Right atrium auricular region (tissue), 2 donors: Measurements from ENCODE around the gene POLD2. TPM values are rescaled to one million over a fixed set of nuclear protein-coding genes. Genes with fewer than 3 reads are reported as not detected.

ENCODE experiments used
- DNase-seq: peaks from one replicate; pipeline ENCODE4 v3.0.0-alpha.2; 2019; ENCODE audit warnings: low spot score
- H3K27ac ChIP-seq, 2 donors: fragments of 200-600 bp; sonication (generic); 1 replicate in 1 of 2; 2 replicates in 1 of 2; pipeline ENCODE4 v1.5.1; 2016 to 2019
- H3K27me3 ChIP-seq, 2 donors: fragments of 200-600 bp; sonication (generic); one replicate each; pipeline versions ENCODE4 v1.5.1 to v1.6.0; 2017 to 2019
- H3K36me3 ChIP-seq: fragments of 200-600 bp; sonication (generic); one replicate; pipeline ENCODE4 v1.5.1; 2016
- H3K4me1 ChIP-seq, 2 donors: fragments of 200-600 bp; sonication (generic); one replicate each; pipeline versions ENCODE4 v1.5.1 to v1.6.0; 2017 to 2019
- H3K4me3 ChIP-seq, 2 donors: fragments of 200-600 bp; sonication (generic); 1 replicate in 1 of 2; 2 replicates in 1 of 2; pipeline ENCODE4 v1.5.1; 2017 to 2019; ENCODE audit warnings: mild to moderate bottlenecking in 1 of 2, moderate library complexity in 1 of 2
- H3K9me3 ChIP-seq, 2 donors: fragments of 200-600 bp; sonication (generic); one replicate each; pipeline ENCODE4 v1.5.1; 2019
- CTCF ChIP-seq, 2 donors: fragments of 200-600 bp; sonication (generic); IDR thresholded peaks; one replicate each; pipeline ENCODE4 v1.5.1; 2019; ENCODE audit warnings: antibody characterized with exemption in 2 of 2
- total RNA-seq, 2 donors: library from RNA; depleted of rRNA; stranded (reverse); fragments of >200 nt; gene quantifications; one replicate each; pipeline ENCODE4 v1.1.0, GENCODE V29; 2016

POLD2 gene
- total RNA-seq, 2 donors from 2014 or later = 71.4 to 76.5 TPM

- no peak for DNase-seq
- Histone ChIP-seq H3K27me3 (no peaks in the 10 kb centered on the region), H3K27ac (no peak overlapping the region), H3K4me3 (no peak overlapping the region), H3K36me3 (no peaks in the 10 kb centered on the region), H3K4me1 (no peaks in the 10 kb centered on the region), H3K9me3 (no peaks in the 10 kb centered on the region)
- no peak for TF ChIP-seq CTCF (IDR thresholded peaks at IDR 0.05)
These were observed 30.6 kb upstream of the POLD2 start for GRCh38 chr7:44153948-44154335.

GRCh38 chr7:44152971-44153947, 29.9 kb upstream of the POLD2 start:
- peak in 1 of 2 donors; percentile 30 for TF ChIP-seq CTCF (IDR thresholded peaks at IDR 0.05)
- H3K4me1 ChIP-seq = no peaks in the 10 kb centered on the region
- H3K27me3 ChIP-seq = no peaks in the 10 kb centered on the region
- no peak for DNase-seq
- H3K9me3 ChIP-seq = no peaks in the 10 kb centered on the region
- H3K27ac ChIP-seq = no peak overlapping the region
- H3K4me3 ChIP-seq = no peak overlapping the region
- H3K36me3 ChIP-seq = no peaks in the 10 kb centered on the region

- DNase-seq = no peak
- Histone ChIP-seq H3K27ac (no peak overlapping the region), H3K4me3 (no peak overlapping the region), H3K27me3 (no peaks in the 10 kb centered on the region), H3K36me3 (no peaks in the 10 kb centered on the region), H3K4me1 (no peaks in the 10 kb centered on the region), H3K9me3 (no peaks in the 10 kb centered on the region)
- TF ChIP-seq CTCF (IDR thresholded peaks at IDR 0.05) = no peak
These were observed 28.6 kb upstream of the POLD2 start for GRCh38 chr7:44151956-44152355.

- Histone ChIP-seq H3K27me3 (no peaks in the 10 kb centered on the region), H3K36me3 (no peaks in the 10 kb centered on the region), H3K27ac (no peak overlapping the region), H3K4me1 (peaks cover 0 to 7% of the 10 kb centered on the region in 2 donors), H3K9me3 (no peaks in the 10 kb centered on the region), H3K4me3 (no peak overlapping the region)
- no peak for DNase-seq
- TF ChIP-seq CTCF (IDR thresholded peaks at IDR 0.05) = no peak
These were observed 27.9 kb upstream of the POLD2 start for GRCh38 chr7:44150966-44151941.

- H3K9me3 ChIP-seq = no peaks in the 10 kb centered on the region
- no peak for DNase-seq
- H3K27ac ChIP-seq = no peak overlapping the region
- TF ChIP-seq CTCF (IDR thresholded peaks at IDR 0.05) = no peak
- H3K27me3 ChIP-seq = no peaks in the 10 kb centered on the region
- no peaks in the 10 kb centered on the region for H3K36me3 ChIP-seq
- peaks cover 0 to 15% of the 10 kb centered on the region in 2 donors for H3K4me1 ChIP-seq
- no peak overlapping the region for H3K4me3 ChIP-seq
These were observed 27.1 kb upstream of the POLD2 start for GRCh38 chr7:44150466-44150832.
